ENCODE results near the gene CARD14.

DNA sequence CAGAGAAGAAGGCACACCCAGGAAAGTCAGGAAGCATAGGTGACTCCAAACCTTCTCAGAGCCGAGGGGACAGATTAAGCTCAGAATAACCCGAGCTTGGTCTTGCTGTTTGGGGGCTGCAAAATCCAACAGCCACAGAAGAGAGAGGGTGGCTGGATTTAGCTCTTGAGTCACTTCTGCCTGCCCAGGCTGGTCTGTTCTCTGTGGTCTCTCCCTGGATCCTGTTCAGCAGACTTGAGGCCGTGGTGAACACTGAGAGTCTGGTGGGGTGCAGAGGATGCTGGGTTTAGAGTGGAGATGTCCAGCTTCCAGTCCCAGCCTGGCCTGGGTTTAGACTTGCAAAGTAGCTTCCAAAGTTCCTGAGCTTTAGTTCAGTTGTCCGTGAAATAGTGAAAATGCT, 59.2 kb downstream of the CARD14 start:
- TF ChIP-seq POLR2AphosphoS5 (IDR thresholded peaks at IDR 0.05) (no peak), CTCF (IDR thresholded peaks at IDR 0.05) (no peak), POLR2A (IDR thresholded peaks at IDR 0.05) (no peak)
